HL-60 (cell line): ENCODE results near the gene RAD23A.

Experiments
- DNase-seq, 2 experiments: peaks; one replicate each; pipeline ENCODE4 v3.0.0-alpha.2; 2010 to 2020; ENCODE audit warnings: low read depth in 1 of 2, low spot score in 1 of 2
- H3K27ac ChIP-seq: fragments of 250-450 bp; sonication (Bioruptor Pico); replicated peaks from 2 replicates; pipeline ENCODE4 v1.5.1; 2020; ENCODE audit warnings: mild to moderate bottlenecking, moderate library complexity
- H3K27me3 ChIP-seq: fragments of 250-450 bp; sonication (Bioruptor Pico); 2 replicates; pipeline ENCODE4 v1.5.1; 2021; ENCODE audit warnings: mild to moderate bottlenecking, moderate library complexity; ENCODE audit not compliant: insufficient read depth, poor library complexity, severe bottlenecking
- H3K4me3 ChIP-seq: replicated peaks from 2 replicates; pipeline ENCODE4 v1.5.1; 2011; ENCODE audit warnings: mild to moderate bottlenecking, control low read depth, low read length; ENCODE audit not compliant: insufficient read depth
- CTCF ChIP-seq: IDR thresholded peaks from one replicate; pipeline ENCODE4 v1.5.1; 2011; ENCODE audit warnings: low read length, control low read depth, inconsistent platforms; ENCODE audit not compliant: insufficient read depth
- GABPA ChIP-seq: IDR thresholded peaks from 2 replicates; pipeline ENCODE4 v1.6.1; 2012; ENCODE audit warnings: low read depth
- POLR2AphosphoS5 ChIP-seq: IDR thresholded peaks from 2 replicates; pipeline ENCODE4 v1.6.1; 2012; ENCODE audit warnings: low read depth
- REST ChIP-seq: IDR thresholded peaks from 2 replicates; pipeline ENCODE4 v1.6.1; 2012; ENCODE audit warnings: low read depth; ENCODE audit not compliant: insufficient replicate concordance
- SPI1 ChIP-seq: IDR thresholded peaks from 2 replicates; pipeline ENCODE4 v1.6.1; 2012; ENCODE audit warnings: low read depth, mild to moderate bottlenecking, borderline replicate concordance

RAD23A gene

GRCh38 chr19:12937927-12938778 is 7.5 kb upstream of the RAD23A start, which contains the start of gene CALR:
TSS of gene CALR (plus strand) at chr19:12938609. CDS start at chr19:12938680, 71 bp downstream.
- peak; percentile 100 for DNase-seq
- Histone ChIP-seq H3K27ac (peak within 1 kb of the TSS; percentile 97), H3K4me3 (peak within 1 kb of the TSS; percentile 78), H3K27me3 (no peaks in the 10 kb centered on the region)
- TF ChIP-seq GABPA (no peak), REST (peak; percentile 17), SPI1 (no peak), POLR2AphosphoS5 (peak; percentile 94)

GRCh38 chr19:12938779-12939601 is 6.7 kb upstream of the RAD23A start:
- H3K27ac ChIP-seq: peak overlapping the region; percentile 97
- TF ChIP-seq REST: peak; percentile 69
- TF ChIP-seq CTCF: no peak
- peak; percentile 59 for TF ChIP-seq POLR2AphosphoS5
- no peak for DNase-seq
- H3K27me3 ChIP-seq: no peaks in the 10 kb centered on the region
- H3K4me3 ChIP-seq: peak overlapping the region; percentile 78

- H3K27me3 ChIP-seq: no peaks in the 10 kb centered on the region
- peak in 1 of 2 experiments; percentile 71 for DNase-seq
- H3K27ac ChIP-seq: peak overlapping the region; percentile 97
- H3K4me3 ChIP-seq: peak overlapping the region; percentile 78
- TF ChIP-seq REST: no peak
- peak; percentile 78 for TF ChIP-seq POLR2AphosphoS5
These were observed 5.7 kb upstream of the RAD23A start for GRCh38 chr19:12939975-12940423.
